Measurements from ENCODE around the gene CTNNAL1.
"Not testable (repeated sequence)": the region's sequence is repeated elsewhere in the genome, so short reads cannot be mapped to it uniquely, and the experiment has no call there.

Gene CTNNAL1

GRCh38 chr9:109012876-109013678 is at the start of gene CTNNAL1:
CTNNAL1 (minus strand) TSS chr9:109013499; CDS start chr9:109013442, 57 bp downstream.
- peak; percentile 97 for DNase-seq (ENCODE audit: low spot score)

- no peak for DNase-seq (ENCODE audit: low spot score)
Measured at GRCh38 chr9:109062543-109062942, 49.2 kb upstream of the CTNNAL1 start.

- no peak for DNase-seq (ENCODE audit: low spot score)
Measured at GRCh38 chr9:109060191-109060590, 46.9 kb upstream of the CTNNAL1 start.

- DNase-seq (ENCODE audit: low spot score), result not testable (repeated sequence)
Measured at GRCh38 chr9:109053121-109053520, 39.8 kb upstream of the CTNNAL1 start.

GRCh38 chr9:109052416-109052815 is 39.1 kb upstream of the CTNNAL1 start:
- DNase-seq (ENCODE audit: low spot score), result no peak

GRCh38 chr9:109051733-109052132 is 38.4 kb upstream of the CTNNAL1 start:
- DNase-seq (ENCODE audit: low spot score), result no peak

- DNase-seq (ENCODE audit: low spot score), result no peak
Measured at GRCh38 chr9:109050444-109050843, 37.1 kb upstream of the CTNNAL1 start.

- no peak for DNase-seq (ENCODE audit: low spot score)
Measured at GRCh38 chr9:109048822-109049221, 35.5 kb upstream of the CTNNAL1 start.

GRCh38 chr9:109047259-109047658 is 34.0 kb upstream of the CTNNAL1 start:
- DNase-seq (ENCODE audit: low spot score), result no peak

GRCh38 chr9:109046346-109046745 is 33.0 kb upstream of the CTNNAL1 start:
- DNase-seq (ENCODE audit: low spot score), result no peak

- DNase-seq (ENCODE audit: low spot score), result no peak
Measured at GRCh38 chr9:109043578-109043977, 30.3 kb upstream of the CTNNAL1 start.

- no peak for DNase-seq (ENCODE audit: low spot score)
Measured at GRCh38 chr9:109040571-109040970, 27.3 kb upstream of the CTNNAL1 start.

GRCh38 chr9:109039539-109039938 is 26.2 kb upstream of the CTNNAL1 start:
- no peak for DNase-seq (ENCODE audit: low spot score)

- DNase-seq (ENCODE audit: low spot score), result no peak
Measured at GRCh38 chr9:109037946-109038715, 24.8 kb upstream of the CTNNAL1 start.

- DNase-seq (ENCODE audit: low spot score), result no peak
Measured at GRCh38 chr9:109036744-109037680, 23.7 kb upstream of the CTNNAL1 start.

GRCh38 chr9:109035684-109036423 is 22.6 kb upstream of the CTNNAL1 start:
- peak; percentile 61 for DNase-seq (ENCODE audit: low spot score)

GRCh38 chr9:109033941-109034700 is 20.8 kb upstream of the CTNNAL1 start:
- no peak for DNase-seq (ENCODE audit: low spot score)

- DNase-seq (ENCODE audit: low spot score), result no peak
Measured at GRCh38 chr9:109031241-109031640, 17.9 kb upstream of the CTNNAL1 start.

GRCh38 chr9:109030426-109030825 is 17.1 kb upstream of the CTNNAL1 start:
- no peak for DNase-seq (ENCODE audit: low spot score)

- DNase-seq (ENCODE audit: low spot score), result no peak
Measured at GRCh38 chr9:109028457-109028856, 15.2 kb upstream of the CTNNAL1 start.

- no peak for DNase-seq (ENCODE audit: low spot score)
Measured at GRCh38 chr9:109027176-109027575, 13.9 kb upstream of the CTNNAL1 start.

Data from AG08396 (cell line).